GM18505 (cell line): Measurements from ENCODE around the gene CAMKMT.

ENCODE experiments used
- ATAC-seq: cut with Tn5 transposase; IDR thresholded peaks from one replicate; pipeline ENCODE4 v1.9.1; 2021; ENCODE audit not compliant: unreplicated experiment
- POLR2A ChIP-seq: IDR thresholded peaks from 4 replicates; pipeline ENCODE4 v1.6.1; 2011; ENCODE audit warnings: borderline replicate concordance; ENCODE audit not compliant: insufficient read depth, insufficient read length; ENCODE audit errors: extremely low read depth

The CAMKMT gene

GRCh38 chr2:44768438-44769236, 406.9 kb downstream of the CAMKMT start:
- no peak for ATAC-seq
- TF ChIP-seq POLR2A, result no peak

GRCh38 chr2:44769349-44770011, 407.7 kb downstream of the CAMKMT start:
- no peak for TF ChIP-seq POLR2A
- no peak for ATAC-seq

GRCh38 chr2:44770221-44771195, 408.8 kb downstream of the CAMKMT start:
- no peak for TF ChIP-seq POLR2A
- ATAC-seq, result no peak

- no peak for TF ChIP-seq POLR2A
- ATAC-seq, result no peak
Measured at GRCh38 chr2:44771522-44771921, 409.8 kb downstream of the CAMKMT start.

GRCh38 chr2:44772131-44772530, 410.4 kb downstream of the CAMKMT start:
- no peak for ATAC-seq
- TF ChIP-seq POLR2A, result no peak

- no peak for ATAC-seq
- no peak for TF ChIP-seq POLR2A
Measured at GRCh38 chr2:44772669-44773378, 411.1 kb downstream of the CAMKMT start.

GRCh38 chr2:44774826-44775492, 413.2 kb downstream of the CAMKMT start:
- no peak for TF ChIP-seq POLR2A
- ATAC-seq, result no peak

- no peak for ATAC-seq
- no peak for TF ChIP-seq POLR2A
Measured at GRCh38 chr2:44777036-44777435, 415.3 kb downstream of the CAMKMT start.

- ATAC-seq, result no peak
- no peak for TF ChIP-seq POLR2A
Measured at GRCh38 chr2:44777537-44777936, 415.8 kb downstream of the CAMKMT start.

- TF ChIP-seq POLR2A, result no peak
- peak; percentile 34 for ATAC-seq
Measured at GRCh38 chr2:44778221-44778654, 416.5 kb downstream of the CAMKMT start.

GRCh38 chr2:44778671-44779476, 417.1 kb downstream of the CAMKMT start:
- ATAC-seq, result peak; percentile 97
- TF ChIP-seq POLR2A, result no peak
